Transverse colon (tissue), 4 donors: Measurements from ENCODE around the gene STX12.

Source experiments
- POLR2A ChIP-seq: fragments of 450-650 bp; IDR thresholded peaks from one replicate; pipeline ENCODE4 v1.6.1; 2016; ENCODE audit warnings: antibody characterized with exemption, mild to moderate bottlenecking, moderate library complexity
- POLR2AphosphoS5 ChIP-seq, 3 donors: sonication (generic); formaldehyde crosslinking; IDR thresholded peaks; one replicate each; pipeline ENCODE4 v1.6.1; 2016; ENCODE audit warnings: antibody characterized with exemption in 3 of 3
- TF ChIP-seq, protein P1 (sequence below), 5 experiments: fragments of 200-600 bp in 3 of 5; fragments of 450-650 bp in 2 of 5; sonication (generic) in 3 of 5; IDR thresholded peaks; 1 replicate in 2 of 5; 2 replicates in 3 of 5; pipeline ENCODE4 v1.5.1; 2016 to 2017; ENCODE audit warnings: antibody characterized with exemption in 5 of 5, inconsistent platforms in 3 of 5, mild to moderate bottlenecking in 2 of 5, moderate library complexity in 1 of 5

DNA sequence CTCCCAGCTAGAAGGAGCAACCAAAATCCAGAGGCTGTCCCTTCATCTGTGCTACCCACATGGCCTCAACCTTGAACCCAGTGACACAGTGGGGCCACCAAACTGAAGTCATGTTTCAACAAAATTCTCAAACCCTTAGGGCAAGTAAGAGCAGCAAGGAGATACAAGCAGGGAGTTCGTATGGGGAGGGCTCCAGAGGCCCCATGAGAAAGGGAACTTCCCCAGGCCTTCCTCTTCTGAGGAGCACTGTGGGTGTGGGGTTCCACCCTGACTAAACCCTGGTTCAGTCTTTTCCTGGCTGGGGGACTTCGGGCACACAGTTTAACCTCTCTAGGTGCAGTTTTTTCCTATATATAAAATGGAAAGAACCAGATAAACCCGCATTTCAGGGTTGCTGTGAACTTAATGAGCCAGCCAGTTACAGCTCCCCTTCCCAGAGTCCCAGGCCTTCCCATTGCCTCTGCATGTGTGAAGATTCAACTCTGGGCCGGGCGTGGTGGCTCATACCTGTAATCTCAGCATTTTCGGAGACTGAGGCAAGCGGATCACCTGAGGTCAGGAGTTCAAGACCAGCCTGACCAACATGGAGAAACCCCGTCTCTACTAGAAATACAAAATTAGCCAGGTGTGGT lies 91.4 kb downstream of the STX12 start:
- no peak for TF ChIP-seq POLR2A
- TF ChIP-seq, protein P1, sequence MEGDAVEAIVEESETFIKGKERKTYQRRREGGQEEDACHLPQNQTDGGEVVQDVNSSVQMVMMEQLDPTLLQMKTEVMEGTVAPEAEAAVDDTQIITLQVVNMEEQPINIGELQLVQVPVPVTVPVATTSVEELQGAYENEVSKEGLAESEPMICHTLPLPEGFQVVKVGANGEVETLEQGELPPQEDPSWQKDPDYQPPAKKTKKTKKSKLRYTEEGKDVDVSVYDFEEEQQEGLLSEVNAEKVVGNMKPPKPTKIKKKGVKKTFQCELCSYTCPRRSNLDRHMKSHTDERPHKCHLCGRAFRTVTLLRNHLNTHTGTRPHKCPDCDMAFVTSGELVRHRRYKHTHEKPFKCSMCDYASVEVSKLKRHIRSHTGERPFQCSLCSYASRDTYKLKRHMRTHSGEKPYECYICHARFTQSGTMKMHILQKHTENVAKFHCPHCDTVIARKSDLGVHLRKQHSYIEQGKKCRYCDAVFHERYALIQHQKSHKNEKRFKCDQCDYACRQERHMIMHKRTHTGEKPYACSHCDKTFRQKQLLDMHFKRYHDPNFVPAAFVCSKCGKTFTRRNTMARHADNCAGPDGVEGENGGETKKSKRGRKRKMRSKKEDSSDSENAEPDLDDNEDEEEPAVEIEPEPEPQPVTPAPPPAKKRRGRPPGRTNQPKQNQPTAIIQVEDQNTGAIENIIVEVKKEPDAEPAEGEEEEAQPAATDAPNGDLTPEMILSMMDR (IDR thresholded peaks at IDR 0.05): no peak
- no peak for TF ChIP-seq POLR2AphosphoS5 (IDR thresholded peaks at IDR 0.05)
